NCI-H524 treated with DMSO at 0.1 percent for 48 hours (cell line): ENCODE measurements around the gene AP1M2.
"Not testable (repeated sequence)": the region's sequence is repeated elsewhere in the genome, so short reads cannot be mapped to it uniquely, and the experiment has no call there.

Experiments
- DNase-seq: peaks from one replicate; lab custom pipeline; 2025; lab: John Stamatoyannopoulos, UW

The AP1M2 gene

DNA sequence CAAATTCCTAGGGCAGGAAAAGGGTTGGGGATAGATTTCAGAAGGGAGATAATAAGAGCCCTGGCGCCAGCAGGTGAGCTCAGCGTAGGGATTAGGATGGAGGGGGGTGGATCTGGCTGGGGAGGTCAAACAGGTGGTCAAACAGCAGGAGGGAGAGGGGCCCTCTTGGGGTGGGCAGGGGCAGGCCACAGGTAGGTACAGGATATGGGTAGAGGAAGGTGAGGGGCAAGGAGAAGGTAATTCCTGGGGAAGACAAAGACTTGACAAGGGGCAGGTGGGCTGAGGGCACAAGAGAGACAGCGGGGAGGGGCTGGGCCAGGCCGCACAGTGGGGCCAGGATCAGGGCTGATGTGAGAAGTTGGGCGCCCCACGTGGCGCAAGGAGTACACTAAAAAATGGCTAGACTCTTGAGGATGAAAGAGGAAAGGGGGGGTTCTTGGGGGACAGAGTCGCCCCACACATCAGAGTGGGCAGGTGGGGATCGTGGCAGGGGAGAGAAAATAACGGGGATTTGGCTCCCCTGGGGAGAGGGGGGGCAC is 22.0 kb downstream of the AP1M2 start:
- no peak for DNase-seq

DNA sequence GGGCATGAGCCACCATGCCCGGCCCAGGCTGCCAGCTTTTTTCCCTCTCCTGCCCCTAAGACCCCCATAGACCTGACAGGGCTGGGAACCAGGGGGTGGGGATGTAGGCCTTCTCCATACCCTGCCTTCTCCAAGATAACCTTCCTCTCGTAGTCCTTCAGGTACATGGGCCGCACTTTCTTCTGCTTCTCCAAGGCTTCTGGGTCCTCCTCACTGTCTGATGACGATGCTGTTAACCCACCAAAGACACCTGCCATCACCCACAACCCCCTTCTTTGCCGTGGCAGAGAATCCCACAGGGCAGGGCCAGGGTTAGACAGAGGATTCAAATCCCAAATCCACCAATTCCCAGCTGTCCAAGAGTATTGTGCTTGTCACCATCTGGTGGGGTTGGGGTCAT is 24.5 kb downstream of the AP1M2 start:
- DNase-seq: no peak

DNA sequence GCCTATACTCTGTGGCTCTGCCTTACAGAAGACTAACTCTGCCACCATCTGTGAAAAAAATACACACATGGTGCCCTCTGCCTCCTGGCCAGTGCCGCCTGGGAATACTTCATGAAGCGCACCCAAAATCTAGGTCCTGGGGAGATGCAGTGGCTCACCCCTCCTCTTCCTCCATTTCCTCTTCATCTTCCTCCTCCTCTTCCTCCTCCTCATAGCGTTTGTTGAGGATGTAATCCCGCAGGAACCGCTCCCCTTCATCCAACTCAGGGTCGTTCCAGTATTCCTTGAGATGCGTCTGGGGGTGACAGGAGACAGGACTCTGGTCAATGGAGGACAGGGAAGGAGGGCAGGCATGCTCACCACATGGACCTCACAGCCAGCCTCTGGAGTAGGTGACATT is 27.0 kb downstream of the AP1M2 start:
- no peak for DNase-seq

DNA sequence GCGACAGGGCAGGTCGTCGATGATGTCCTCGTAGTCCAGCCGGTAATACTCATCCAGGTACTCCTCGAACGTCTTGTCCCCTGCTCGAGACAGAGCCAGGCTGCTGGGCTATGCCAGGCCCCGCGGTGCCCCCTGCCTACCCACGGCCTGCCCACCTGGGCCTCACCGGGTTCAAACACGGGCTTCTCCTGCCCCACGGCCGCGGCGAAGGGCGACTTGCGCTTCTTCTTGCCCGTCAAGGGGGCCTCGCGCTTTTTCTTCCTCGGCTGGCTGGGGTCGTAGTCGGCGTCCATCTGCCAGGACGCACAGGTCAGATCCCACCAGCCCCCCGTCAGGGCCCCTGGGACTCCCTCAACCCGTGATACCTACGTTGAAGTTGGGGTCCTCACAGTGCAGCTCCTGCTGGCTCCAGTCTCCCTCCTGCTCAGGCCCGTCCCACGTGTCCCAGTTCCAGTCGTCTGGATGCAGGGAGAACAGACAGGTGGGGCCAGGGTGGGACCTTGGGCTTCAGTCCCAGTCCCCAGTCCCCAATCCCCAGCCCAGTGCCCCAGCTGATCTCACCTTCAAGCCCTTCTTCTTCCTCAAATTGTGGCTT is 29.4 kb downstream of the AP1M2 start:
- no peak for DNase-seq

DNA sequence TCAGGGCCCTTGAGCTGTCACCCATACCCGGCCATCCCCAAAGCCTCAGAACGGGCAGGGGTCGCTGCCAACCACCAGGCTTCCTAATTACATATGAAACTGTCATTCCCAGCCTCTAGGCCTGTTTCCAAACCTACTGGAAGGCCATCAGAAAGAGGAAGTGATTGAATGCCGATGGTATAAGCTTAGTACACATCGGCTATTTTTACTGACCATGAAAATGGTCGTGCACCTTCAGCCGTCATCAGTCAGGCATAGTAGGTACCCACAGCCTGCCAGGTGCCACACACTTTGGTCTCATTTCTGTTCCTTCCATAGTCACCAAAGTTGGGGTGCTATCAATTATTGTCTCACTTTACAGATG is 31.5 kb downstream of the AP1M2 start:
- DNase-seq: no peak

DNA sequence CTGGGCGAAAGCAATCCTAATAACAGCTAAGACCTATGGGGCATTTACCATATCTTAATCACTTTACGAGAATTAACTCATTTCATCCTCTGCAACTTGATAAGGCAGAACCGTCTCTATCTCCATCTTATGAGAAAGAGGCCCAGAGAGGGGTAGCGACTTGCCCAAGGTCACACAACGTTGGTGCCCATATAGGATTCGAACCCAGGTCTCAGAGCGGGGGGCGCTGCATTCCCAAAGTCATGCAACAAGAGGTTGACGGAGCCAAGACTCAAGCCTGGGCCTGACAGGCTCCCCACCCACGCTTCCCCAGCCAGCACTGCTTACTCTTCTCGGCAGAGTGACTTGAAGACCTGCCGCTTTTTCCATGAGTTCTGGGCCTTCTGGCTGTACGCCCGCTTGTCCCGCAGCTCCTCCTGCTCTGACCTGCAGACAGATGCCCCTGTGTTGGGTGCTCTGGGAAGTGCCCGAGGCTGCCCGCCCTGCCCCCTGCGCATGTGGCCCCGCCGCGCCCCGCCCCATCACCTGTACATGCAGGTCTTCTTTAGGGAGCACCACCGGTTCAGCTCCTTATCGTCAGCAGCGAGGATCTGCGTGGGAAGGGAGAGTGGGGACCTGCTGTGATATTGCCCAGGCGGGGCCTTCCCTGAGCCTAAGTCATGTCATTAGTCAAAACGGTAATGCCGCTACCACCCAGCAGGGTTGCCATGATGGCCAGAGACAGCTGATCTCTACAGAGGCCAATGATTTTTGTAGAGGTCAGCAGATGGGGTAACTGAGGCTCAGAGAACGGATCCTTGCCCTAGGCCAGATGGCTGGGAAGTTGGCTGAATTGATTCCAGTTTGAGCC is 32.1 kb downstream of the AP1M2 start:
- no peak for DNase-seq

DNA sequence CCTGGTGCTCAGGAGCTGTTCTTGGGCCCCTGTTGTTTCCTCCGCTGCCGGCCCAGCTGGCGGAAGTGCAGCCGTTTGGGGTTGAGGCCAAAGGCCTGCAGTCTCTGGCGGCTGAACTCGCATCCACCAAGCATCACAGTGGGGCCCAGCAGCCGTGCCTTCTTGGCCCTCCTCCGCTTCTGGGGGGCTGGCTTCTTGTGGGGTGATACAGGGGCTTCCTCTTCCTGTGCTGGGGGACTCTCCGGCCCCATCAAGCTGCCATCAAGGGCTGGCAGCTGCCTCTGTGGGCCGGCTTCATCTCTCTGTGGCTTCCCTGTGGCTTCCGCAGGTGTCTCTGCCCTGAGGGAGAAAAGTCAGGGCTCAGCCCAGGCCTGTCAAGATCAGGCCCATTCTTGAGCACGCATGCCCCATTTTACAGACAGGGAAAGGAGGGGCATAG is 33.1 kb downstream of the AP1M2 start:
- DNase-seq: no peak

DNA sequence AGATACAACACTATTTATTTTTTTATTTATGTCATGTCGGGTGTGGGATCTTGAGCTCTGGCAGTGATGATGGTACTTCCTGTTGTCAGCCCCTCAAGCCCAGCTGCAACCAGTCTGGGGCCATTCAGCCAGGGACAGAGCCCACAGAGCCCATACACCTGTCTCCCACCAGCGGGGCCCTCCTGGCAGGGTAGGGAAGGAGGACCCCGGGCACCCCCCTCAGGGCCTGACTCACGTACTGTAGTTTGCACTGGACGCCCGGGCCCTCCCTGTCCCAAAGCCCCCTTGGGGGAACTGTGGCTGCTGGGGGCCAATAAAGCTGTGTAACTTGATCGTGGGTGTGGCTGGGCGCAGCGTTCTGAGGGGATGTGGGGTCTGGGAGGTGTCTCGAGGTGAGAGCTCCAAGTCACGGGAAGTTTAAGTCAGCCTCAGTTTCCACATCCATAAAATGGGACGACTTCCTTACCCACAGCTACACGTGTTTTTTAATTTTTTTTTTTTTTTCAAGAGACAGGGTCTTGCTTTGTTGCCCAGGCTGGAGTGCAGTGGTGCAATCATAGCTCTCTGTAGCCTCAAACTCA is 33.9 kb downstream of the AP1M2 start:
- DNase-seq: no peak

DNA sequence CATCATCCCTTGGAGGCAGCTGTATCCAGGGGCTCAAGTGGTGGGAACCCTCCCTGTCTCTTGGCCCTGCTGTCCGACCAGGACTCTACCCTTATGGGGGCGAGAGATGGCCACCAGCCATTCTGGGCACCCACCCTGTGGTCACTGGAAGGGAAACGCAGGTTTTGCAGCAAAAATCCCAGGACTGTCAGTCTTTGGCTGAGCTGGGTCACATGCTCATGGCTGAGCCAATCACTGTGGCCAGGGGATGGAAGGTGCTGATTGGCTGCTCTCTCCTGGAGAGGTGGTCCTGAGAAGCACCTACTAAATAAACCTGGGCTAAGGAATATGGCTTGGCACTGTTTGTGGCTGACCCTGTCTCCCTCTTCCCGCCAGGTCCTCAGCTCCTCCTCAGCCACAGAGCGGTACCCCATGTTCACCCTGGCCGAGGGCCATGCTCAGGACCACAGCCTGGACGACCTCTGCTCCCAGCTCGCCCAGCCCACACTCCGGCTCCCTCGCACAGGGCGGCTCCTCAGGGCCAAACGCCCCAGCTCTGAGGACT is 34.5 kb downstream of the AP1M2 start:
- DNase-seq: no peak

DNA sequence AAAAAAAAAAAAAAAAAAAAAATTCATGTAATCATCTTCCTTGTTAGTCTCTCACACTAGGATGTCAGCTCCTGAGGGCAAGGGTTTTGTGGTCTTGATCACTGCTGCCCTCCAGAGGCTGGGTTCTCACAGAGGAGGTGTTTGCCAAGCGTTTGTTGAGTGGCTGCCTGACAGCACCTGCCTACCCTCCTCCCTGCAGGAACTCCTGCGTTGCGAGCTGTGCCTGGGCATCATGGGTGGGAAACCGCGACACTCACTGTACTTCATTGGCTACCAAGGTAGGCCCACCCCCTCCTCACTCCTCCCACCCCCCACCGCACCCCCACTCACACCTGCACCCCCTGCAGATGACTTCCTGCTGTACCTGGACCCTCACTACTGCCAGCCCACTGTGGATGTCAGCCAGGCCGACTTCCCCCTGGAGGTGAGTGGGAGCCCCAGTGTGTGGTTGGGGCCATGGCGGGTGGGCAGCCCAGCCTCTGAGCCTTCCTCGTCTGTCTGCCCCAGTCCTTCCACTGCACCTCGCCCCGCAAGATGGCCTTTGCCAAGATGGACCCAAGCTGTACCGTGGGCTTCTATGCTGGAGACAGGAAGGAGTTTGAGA is 35.3 kb downstream of the AP1M2 start:
- no peak for DNase-seq

DNA sequence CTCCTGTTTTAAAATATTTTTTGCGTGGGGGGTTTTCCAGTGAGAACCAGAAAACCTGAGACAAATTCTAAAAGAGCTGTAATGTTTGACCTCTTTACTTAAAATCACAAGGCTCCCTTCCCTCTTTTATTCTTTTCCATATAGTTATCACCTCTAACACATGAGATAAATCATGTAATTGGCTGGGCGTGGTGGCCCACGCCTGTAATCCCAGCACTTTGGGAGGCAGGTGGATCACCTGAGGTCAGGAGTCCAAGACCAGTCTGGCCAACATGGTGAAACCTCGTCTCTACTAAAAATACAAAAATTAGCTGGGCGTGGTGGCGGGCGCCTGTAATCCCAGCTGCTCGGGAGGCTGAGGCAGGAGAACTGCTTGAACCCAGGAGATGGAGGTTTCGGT is 36.1 kb downstream of the AP1M2 start:
- DNase-seq: not testable (repeated sequence)

DNA sequence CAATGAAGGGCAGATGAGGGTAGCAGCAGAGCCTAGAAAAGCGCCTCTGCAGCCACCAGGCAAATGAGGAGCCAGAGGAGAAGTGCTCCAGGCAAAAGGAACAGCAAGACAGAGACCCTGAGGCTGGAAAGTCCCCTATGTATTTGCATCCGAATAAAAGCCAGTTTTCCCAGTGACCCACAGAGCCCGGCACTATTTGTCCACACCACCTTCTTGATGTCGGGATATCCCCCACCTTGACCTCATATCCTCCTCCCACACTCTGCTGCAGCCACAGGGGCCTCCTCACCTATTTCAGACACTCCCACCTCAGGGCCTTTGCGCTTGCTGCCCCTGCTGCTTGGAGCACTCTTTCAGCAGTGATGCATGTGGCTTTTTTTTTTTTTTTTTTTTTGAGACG is 36.8 kb downstream of the AP1M2 start:
- DNase-seq: no peak

DNA sequence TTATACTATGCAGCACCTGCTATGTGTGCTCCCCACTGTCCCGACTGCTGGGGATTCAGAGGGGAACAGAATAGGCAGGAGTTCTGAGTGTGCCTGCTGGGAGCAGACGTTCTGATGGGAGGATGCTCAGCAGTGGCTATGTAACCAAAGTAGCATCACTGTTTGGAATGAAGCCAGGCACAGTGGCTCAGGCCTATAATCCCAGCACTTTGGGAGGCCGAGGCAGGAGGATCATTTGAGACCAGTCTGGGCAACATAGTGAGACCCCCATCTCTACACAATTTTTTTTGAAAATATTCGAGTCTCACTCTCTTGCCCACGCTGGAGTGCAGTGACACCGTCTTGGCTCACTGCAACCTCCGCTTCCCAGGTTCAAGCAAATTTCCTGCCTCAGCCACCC is 37.4 kb downstream of the AP1M2 start:
- no peak for DNase-seq

DNA sequence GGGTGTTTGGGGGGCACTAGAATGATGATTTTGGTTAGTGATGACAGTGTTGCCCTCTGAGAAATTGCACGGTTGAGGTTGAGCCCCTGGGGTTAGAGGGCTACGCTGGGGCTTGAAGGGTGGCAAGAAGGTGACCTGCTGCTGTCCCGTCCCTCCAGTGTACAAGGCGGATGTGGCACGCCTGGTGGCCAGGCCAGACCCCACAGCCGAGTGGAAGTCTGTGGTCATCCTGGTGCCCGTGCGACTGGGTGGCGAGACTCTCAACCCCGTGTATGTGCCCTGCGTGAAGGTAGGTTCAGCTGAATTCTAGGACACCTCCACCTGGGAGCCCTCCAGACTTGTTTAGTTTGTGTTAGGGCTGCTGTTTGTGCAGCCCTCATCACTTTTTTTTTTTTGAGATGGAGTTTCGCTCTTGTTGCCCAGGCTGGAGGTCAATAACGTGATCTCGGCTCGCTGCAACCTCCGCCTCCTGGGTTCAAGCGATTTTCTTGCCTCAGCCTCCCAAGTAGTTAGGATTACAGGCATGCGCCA is 38.3 kb downstream of the AP1M2 start:
- no peak for DNase-seq

DNA sequence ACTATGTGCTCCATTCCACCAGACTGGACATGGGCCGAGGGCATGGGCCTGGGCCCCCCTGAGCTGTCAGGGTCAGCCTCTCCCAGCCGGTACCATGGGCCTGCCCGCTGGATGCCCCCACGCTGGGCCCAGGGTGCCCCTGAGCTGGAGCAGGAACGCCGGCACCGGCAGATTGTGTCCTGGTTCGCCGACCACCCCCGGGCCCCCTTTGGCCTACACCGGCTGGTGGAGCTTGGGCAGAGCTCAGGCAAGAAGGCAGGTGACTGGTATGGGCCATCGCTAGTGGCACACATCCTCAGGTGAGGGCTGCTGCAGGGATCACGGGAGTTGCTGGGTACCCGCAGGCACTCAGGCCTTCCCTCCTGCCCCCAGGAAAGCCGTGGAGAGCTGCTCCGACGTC is 40.3 kb downstream of the AP1M2 start:
- no peak for DNase-seq

DNA sequence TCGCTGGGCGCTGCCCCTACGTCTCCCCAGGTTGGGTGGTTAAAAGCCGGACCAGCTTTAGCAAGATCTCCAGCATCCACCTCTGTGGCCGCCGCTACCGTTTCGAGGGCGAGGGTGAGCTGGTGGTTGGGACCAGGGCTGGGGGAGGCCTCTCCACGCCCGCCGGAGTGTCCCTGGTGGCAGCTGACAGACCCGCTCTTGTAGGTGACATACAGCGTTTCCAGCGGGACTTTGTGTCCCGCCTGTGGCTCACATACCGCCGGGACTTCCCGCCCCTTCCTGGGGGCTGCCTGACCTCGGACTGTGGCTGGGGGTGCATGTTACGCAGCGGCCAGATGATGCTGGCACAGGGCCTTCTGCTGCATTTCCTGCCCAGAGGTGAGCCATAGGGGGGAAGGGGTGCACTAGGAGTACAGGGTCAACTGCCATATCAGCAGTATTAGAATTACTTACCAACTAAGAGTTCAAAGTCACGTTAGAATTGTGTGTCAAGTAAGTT is 42.3 kb downstream of the AP1M2 start:
- DNase-seq: no peak

DNA sequence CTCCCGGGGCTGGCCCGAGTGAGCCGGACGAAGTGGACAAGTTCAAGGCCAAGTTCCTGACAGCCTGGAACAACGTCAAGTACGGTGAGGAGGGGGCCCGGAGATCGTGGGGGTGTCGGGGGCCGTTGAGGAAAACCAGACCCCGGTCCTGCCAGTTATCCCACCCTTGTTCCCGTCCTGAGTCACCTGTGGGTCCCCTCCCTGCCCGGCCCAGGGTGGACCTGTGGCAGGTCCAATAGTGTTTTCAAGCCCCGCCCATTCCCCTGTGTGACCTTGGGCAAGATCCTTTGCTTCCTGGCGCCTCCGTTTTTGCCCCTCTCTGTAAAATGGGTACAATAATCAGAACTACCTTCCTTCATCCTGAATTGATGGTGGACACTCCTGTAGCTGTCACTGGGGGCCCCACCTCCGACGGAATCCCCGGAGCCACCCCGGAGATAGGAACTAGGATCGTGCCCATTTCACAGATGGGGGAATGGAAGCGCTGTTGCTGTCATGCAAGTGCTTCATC is 42.8 kb downstream of the AP1M2 start:
- DNase-seq: no peak

DNA sequence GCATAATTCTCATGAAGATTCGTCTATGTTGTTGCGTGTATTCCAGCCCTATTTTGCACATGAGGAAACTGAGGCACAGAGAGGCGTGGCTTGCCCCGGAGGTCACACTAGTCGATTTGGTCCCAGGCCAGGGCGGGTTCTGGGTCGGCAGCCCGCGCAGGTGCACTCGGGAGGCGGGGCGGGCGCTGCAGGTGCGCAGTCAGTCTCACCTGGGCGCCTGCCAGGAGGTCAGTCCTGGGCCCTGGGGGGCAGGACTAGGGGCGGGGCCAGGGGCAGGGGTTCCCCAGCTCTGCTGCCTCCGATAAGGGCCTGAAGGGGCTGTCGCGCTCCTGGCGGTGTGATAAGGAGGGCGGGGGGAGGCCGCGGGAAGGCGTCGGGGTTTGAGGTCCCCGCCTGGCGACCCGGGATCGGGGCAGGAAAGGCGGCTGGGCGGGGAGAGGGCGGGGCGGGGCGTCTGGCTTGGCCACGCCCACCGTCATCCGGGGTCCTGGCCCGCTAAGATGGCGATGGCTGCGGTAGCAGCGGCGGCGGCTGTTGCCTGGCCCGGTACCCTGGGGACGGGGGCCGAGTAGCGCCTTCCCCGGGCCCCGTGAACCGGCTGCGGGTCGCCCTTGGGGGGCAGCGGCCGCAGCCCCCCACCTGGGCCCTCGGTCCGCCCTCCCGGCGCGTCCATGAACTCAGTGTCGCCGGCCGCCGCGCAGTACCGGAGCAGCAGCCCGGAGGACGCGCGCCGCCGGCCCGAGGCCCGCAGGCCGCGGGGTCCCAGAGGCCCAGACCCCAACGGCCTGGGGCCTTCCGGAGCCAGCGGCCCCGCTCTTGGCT is 43.5 kb downstream of the AP1M2 start, which contains the start of gene ATG4D:
ATG4D (plus strand) TSS at position 485 of the 822 bp plus-strand sequence; CDS start at position 672, 187 bp downstream.
- no peak for DNase-seq

DNA sequence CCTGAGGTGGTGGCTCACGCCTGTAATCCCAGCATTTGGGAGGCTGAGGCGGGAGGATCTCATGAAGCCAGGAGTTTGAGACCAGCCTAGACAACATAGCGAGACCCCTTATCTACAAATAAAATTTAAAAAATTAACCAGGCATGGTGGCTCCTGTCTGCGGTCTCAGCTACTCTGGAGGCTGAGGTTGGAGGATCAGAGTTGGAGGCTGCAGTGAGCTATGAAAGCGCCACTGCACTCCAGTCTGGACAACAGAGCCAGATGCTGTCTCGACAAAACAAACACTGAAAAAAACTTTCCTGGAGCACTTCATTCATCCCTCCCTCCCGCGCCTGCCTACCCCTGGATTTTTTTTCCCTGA is 44.1 kb downstream of the AP1M2 start:
- no peak for DNase-seq

DNA sequence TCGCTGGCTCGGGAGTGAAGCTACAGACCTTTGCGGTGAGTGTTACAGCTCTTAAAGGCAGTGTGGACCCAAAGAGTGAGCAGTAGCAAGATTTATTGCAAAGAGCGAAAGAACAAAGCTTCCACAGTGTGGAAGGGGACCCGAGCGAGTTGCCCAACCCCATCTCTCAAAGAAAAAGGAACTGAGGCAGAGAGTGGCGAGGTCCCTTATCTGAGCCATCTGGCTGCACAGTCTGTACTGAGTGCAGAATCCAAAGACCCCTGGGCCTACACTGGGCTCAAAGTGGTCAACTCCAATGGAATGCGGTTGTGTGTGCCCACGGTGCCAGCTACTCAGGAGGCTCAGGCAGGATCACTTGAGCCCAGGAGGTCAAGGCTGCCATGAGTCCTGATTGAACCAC is 48.1 kb downstream of the AP1M2 start:
- not testable (repeated sequence) for DNase-seq
